DOHH2 (cell line): ENCODE measurements around the gene EHBP1L1.

ENCODE experiments used
- H3F3A ChIP-seq: fragments of 200-600 bp; sonication (generic), shearing (Covaris generic); 2 replicates; pipeline ENCODE4 v1.6.0; 2016; ENCODE audit warnings: antibody characterized with exemption, mild to moderate bottlenecking; ENCODE audit not compliant: control insufficient read depth, insufficient read depth
- H3K27ac ChIP-seq: fragments of 200-600 bp; sonication (generic); 2 replicates; pipeline ENCODE4 v1.5.1; 2014; ENCODE audit warnings: low read depth, mild to moderate bottlenecking, low read length, moderate library complexity
- H3K27me3 ChIP-seq: fragments of 200-600 bp; sonication (generic); 2 replicates; pipeline ENCODE4 v1.6.1; 2014; ENCODE audit warnings: mild to moderate bottlenecking, low read length, mixed read lengths; ENCODE audit not compliant: control insufficient read depth
- H3K36me3 ChIP-seq: fragments of 200-600 bp; sonication (generic); 2 replicates; pipeline ENCODE4 v1.6.1; 2014; ENCODE audit warnings: mild to moderate bottlenecking, low read length, moderate library complexity, mixed read lengths; ENCODE audit not compliant: control insufficient read depth
- H3K4me1 ChIP-seq: fragments of 200-600 bp; sonication (generic); 2 replicates; pipeline ENCODE4 v1.6.1; 2014; ENCODE audit warnings: mild to moderate bottlenecking, low read length, mixed read lengths; ENCODE audit not compliant: control insufficient read depth
- H3K4me2 ChIP-seq: fragments of 200-600 bp; sonication (generic); 2 replicates; pipeline ENCODE4 v1.6.0; 2014; ENCODE audit warnings: mild to moderate bottlenecking, low read length, moderate library complexity
- H3K4me3 ChIP-seq: fragments of 200-600 bp; sonication (generic); 2 replicates; pipeline ENCODE4 v1.5.1; 2014; ENCODE audit warnings: mild to moderate bottlenecking, low read length, mixed read lengths
- H3K79me2 ChIP-seq: fragments of 200-600 bp; sonication (generic); 2 replicates; pipeline ENCODE4 v1.6.1; 2014; ENCODE audit warnings: mild to moderate bottlenecking, low read length, mixed read lengths; ENCODE audit not compliant: control insufficient read depth
- H3K9me2 ChIP-seq: fragments of 200-600 bp; sonication (generic); replicated peaks from 2 replicates; pipeline ENCODE4 v1.6.1; 2014; ENCODE audit warnings: mild to moderate bottlenecking, low read length, mixed read lengths; ENCODE audit not compliant: control insufficient read depth
- H3K9me3 ChIP-seq: fragments of 200-600 bp; sonication (generic); 2 replicates; pipeline ENCODE4 v1.6.1; 2014; ENCODE audit warnings: antibody characterized with exemption, low read length, mixed read lengths; ENCODE audit not compliant: control insufficient read depth, insufficient read depth
- H4K20me1 ChIP-seq: fragments of 200-600 bp; sonication (generic); 2 replicates; pipeline ENCODE4 v1.6.0; 2014; ENCODE audit warnings: low read depth, mild to moderate bottlenecking, antibody characterized with exemption, low read length, moderate library complexity; ENCODE audit not compliant: control insufficient read depth, insufficient read depth
- CTCF ChIP-seq: fragments of 200-600 bp; sonication (generic); IDR thresholded peaks from one replicate; pipeline ENCODE4 v1.5.1; 2014; ENCODE audit warnings: antibody characterized with exemption, mild to moderate bottlenecking, low read depth, low read length; ENCODE audit not compliant: poor library complexity, severe bottlenecking
- EZH2phosphoT487 ChIP-seq: fragments of 200-600 bp; sonication (generic); IDR thresholded peaks from 2 replicates; pipeline ENCODE4 v1.6.1; 2017; ENCODE audit warnings: borderline replicate concordance, mild to moderate bottlenecking, antibody characterized with exemption, low read length, moderate library complexity, mixed read lengths

EHBP1L1 gene

GRCh38 chr11:65622011-65622410 lies 46.2 kb downstream of the EHBP1L1 start:
- Histone ChIP-seq H4K20me1 (peaks cover 4% of the 10 kb centered on the region; the same call in 1 of the 2 replicates), H3K36me3 (peaks cover 93% of the 10 kb centered on the region), H3K27me3 (no peaks in the 10 kb centered on the region), H3K9me2 (no peaks in the 10 kb centered on the region), H3K4me1 (peaks cover 15% of the 10 kb centered on the region), H3K9me3 (no peaks in the 10 kb centered on the region), H3K4me3 (no peak overlapping the region), H3F3A (no peaks in the 10 kb centered on the region), H3K79me2 (peaks cover 25% of the 10 kb centered on the region), H3K4me2 (no peak overlapping the region), H3K27ac (no peak overlapping the region)
- no peak for TF ChIP-seq EZH2phosphoT487
- no peak for TF ChIP-seq CTCF

- Histone ChIP-seq H3K79me2 (peaks cover 13% of the 10 kb centered on the region), H3K9me2 (no peaks in the 10 kb centered on the region), H3K4me2 (no peak overlapping the region), H3K27me3 (no peaks in the 10 kb centered on the region), H4K20me1 (no peaks in the 10 kb centered on the region), H3K27ac (no peak overlapping the region), H3F3A (no peaks in the 10 kb centered on the region), H3K9me3 (no peaks in the 10 kb centered on the region), H3K36me3 (peaks cover 93% of the 10 kb centered on the region), H3K4me3 (no peak overlapping the region), H3K4me1 (peaks cover 7% of the 10 kb centered on the region; the same call in 1 of the 2 replicates)
- TF ChIP-seq CTCF = no peak
- TF ChIP-seq EZH2phosphoT487 = no peak
These were observed 47.3 kb downstream of the EHBP1L1 start for GRCh38 chr11:65623177-65623576.

GRCh38 chr11:65623852-65624616 lies 48.2 kb downstream of the EHBP1L1 start:
- H3K4me2 ChIP-seq = no peak overlapping the region
- H3K27ac ChIP-seq = no peak overlapping the region
- H3F3A ChIP-seq = no peaks in the 10 kb centered on the region
- TF ChIP-seq CTCF (no peak), EZH2phosphoT487 (no peak)
- H3K36me3 ChIP-seq = peaks cover 90% of the 10 kb centered on the region
- H3K4me1 ChIP-seq = no peaks in the 10 kb centered on the region; the same call in 1 of the 2 replicates
- no peaks in the 10 kb centered on the region for H3K9me3 ChIP-seq
- no peak overlapping the region for H3K4me3 ChIP-seq
- H3K9me2 ChIP-seq = no peaks in the 10 kb centered on the region
- H4K20me1 ChIP-seq = no peaks in the 10 kb centered on the region
- H3K79me2 ChIP-seq = peaks cover 5% of the 10 kb centered on the region
- H3K27me3 ChIP-seq = no peaks in the 10 kb centered on the region
